Ramos (cell line): ENCODE data around the gene EXOC2.

ENCODE experiments used
- in situ Hi-C: fragments of 300-500 bp; cut with MboI; formaldehyde crosslinking; loops from one replicate; pipeline ENCODE4 v1.14.3; 2022; ENCODE audit warnings: low sequenced_read_pairs; ENCODE audit not compliant: unreplicated experiment

Gene EXOC2

DNA sequence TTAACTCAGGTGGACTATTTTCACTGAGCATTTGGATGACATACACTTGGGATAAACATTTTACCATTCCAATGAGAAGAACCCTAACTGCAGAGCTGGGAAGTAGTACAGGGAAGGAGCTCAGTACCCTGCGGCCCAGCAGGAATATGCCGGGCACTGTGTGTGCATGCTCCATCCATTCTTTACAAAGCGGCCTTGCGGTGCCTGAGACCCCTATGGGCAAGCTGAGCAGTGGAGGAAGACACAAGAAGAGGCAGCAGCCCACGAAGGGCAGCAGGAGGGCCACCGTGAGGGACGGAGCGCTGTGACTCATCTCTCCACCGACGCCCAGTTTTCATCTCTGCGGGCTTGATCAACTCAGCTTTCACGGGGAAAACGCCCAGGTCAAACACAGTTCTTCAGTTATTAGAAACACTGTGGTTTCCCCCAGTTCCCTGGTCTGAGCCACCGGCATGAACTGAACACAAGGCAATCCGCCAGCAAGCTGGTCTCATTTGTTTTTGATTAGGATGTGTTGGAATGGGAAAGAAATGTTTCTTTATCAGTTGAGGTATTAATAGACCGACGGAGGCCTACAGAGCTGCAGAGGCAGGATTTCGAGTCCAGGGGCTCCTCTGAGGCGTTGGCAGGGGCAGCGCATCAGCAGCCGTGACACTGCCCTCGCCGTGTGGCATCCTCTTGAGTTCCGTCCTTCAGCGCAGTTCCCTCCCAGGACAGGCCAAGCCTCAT is 256.5 kb downstream of the EXOC2 start:
- in situ Hi-C loops, result no loop called here

DNA sequence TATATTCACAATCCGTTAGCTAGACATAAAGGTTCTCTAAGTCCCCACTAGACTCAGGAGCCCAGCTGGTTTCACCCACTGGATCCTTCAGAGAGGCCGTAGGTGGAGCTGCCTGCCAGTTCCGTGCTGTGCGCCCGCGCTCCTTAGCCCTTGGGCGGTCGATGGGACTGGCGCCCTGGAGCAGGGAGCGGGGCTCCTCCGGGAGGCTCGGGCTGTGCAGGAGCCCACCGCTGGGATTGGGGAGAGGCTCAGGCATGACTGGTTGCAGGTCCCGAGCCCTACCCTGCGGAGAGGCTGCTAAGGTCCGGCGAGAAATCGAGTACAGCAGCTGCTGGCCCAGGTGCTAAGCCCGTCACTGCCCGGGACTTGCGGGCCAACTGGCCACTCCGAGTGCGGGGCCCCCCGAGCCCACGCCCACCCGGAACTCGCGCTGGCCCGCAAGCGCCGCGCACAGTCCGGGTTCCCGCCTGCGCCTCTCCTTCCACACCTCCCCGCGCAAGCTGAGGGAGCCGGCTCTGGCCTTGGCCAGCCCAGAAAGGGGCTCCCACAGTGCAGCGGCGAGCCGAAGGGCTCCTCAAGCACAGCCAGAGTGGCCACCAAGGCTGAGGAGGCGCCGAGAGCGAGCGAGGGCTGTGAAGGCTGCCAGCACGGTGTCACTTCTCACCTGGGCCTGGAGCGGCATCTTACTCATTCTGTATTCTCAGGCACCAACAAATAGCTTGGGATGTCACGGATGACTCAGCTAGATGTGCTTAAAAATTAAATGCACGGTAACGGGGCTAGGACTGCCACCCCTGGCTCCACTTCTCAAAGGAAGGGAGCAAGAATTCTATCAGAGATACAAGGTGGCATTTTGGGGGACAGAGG is 257.3 kb downstream of the EXOC2 start:
- in situ Hi-C loops, result no loop called here
